Measurements from ENCODE around the gene GABBR2.

DNA sequence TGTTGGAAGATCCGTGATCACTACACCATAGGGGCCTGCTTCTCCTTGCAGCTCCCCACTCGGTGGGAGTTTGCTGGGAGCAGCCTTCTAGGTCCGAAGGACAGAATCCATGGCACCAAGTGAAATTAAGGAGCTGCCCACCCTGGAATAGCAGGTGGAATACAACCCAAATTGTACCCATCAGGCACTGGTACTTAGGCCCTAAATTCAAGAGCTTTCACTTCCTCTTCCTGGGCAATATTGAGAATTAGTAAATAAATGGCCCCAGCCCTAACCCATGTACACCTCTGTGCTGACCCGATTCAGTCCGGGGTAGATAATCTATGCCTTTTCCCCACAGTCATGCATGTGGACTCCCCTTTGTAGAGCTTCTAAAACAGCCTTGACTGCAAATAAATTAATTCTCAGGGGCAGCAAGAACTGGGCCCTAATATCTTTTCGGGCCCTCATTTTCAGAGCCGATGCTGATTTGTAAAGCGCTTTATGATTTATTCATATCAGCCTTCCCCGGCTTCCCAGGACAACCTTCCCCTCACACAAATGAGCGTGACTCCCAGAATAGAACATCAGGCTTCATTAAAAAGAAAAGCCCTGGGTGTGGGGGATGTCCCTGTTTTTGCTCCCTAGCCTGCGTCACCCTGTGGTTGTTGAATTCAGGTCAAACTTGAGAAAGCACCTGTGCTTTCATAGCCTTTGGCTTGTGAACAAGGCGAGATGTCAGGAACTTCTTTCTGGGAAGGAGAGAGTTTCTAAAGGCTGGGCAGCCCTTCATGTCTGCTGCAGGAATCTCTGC lies 327.2 kb downstream of the GABBR2 start:
- TF ChIP-seq, protein P1, sequence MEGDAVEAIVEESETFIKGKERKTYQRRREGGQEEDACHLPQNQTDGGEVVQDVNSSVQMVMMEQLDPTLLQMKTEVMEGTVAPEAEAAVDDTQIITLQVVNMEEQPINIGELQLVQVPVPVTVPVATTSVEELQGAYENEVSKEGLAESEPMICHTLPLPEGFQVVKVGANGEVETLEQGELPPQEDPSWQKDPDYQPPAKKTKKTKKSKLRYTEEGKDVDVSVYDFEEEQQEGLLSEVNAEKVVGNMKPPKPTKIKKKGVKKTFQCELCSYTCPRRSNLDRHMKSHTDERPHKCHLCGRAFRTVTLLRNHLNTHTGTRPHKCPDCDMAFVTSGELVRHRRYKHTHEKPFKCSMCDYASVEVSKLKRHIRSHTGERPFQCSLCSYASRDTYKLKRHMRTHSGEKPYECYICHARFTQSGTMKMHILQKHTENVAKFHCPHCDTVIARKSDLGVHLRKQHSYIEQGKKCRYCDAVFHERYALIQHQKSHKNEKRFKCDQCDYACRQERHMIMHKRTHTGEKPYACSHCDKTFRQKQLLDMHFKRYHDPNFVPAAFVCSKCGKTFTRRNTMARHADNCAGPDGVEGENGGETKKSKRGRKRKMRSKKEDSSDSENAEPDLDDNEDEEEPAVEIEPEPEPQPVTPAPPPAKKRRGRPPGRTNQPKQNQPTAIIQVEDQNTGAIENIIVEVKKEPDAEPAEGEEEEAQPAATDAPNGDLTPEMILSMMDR (optimal IDR thresholded peaks at IDR 0.05 in 1 of 3, IDR thresholded peaks at IDR 0.05 in 1 of 3, conservative IDR thresholded peaks at IDR 0.05 in 1 of 3; ENCODE audit: extremely low read depth in 1 of 3, insufficient read depth in 2 of 3, low read length in 3 of 3) = no peak
- no peak for TF ChIP-seq EZH2 (IDR thresholded peaks at IDR 0.05; ENCODE audit: low read length)
